HG03521 (cell line): Measurements from ENCODE around the gene IL10RB.

Experiments used
- ATAC-seq: cut with Tn5 transposase; IDR thresholded peaks from one replicate; pipeline ENCODE4 v1.9.1; 2021; ENCODE audit warnings: mild to moderate bottlenecking, moderate library complexity; ENCODE audit not compliant: unreplicated experiment

Gene IL10RB

DNA sequence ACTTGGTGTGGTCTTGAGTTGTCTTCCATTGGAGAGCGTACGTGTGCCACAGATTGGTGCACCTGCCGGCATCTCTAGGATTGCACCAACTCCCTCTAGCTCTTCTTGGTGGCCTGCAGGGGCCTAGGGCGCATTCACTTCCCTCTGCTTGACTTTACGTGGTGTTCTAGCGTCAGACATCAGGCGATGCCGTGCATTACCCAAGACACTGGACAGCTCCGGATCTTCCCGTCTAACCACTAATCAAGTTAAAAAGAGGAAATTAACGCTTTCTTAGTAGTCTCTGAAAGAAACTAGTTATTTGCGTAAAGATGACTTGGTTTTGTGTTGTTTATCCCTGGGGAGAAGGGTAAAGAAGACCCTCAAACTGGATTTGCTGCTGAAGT lies 510 bp upstream of the IL10RB start:
- ATAC-seq = peak; percentile 33

DNA sequence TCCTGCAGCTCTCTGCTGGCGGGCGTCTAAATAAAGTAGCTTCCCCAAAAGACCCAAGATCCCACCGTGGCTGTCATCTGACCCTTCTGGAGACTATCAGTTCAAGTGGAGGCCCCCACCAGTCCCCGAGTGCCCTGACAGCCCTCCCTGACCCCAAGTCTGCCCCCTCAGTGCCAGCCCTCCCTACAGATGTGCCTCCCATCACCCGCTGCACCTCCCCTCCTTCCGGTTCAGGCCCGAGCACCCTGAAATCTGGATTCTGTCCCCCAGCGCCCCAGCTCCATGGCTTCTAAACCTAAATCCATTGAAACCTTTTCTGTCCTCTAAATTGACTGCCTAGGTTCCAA lies 595 bp downstream of the IL10RB start:
- no peak for ATAC-seq

DNA sequence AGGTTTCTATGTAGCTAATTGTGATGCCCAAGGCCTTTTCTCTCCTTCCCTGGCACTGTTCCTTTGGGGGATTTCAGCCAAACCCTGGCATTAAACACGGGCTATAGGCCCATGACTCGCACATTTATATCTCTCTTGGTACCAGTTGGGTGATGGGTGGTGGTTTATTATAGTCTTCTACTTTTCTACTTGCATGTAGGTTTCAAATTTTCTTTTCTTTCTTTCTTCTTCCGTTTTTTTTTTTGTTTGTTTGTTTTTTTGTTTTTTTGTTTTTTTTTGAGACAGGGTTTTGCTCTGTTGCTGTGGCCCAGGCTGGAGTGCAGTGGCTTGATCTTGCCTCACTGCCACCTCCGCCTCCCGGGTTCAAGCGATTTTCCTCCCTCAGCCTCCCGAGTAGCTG lies 1.1 kb downstream of the IL10RB start:
- no peak for ATAC-seq

DNA sequence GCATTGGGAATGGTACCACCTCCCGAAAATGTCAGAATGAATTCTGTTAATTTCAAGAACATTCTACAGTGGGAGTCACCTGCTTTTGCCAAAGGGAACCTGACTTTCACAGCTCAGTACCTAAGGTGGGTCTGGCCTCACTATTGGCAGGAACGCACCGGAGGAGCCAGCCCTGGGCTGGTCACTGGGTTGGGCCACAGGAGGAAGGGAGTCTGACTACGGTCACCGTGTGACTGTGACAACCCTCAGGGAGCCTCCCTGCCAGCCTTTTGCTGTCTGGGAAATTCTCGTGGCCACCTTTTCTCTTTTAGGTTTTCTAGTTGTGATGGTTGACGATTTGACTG lies 2.2 kb downstream of the IL10RB start:
- no peak for ATAC-seq

DNA sequence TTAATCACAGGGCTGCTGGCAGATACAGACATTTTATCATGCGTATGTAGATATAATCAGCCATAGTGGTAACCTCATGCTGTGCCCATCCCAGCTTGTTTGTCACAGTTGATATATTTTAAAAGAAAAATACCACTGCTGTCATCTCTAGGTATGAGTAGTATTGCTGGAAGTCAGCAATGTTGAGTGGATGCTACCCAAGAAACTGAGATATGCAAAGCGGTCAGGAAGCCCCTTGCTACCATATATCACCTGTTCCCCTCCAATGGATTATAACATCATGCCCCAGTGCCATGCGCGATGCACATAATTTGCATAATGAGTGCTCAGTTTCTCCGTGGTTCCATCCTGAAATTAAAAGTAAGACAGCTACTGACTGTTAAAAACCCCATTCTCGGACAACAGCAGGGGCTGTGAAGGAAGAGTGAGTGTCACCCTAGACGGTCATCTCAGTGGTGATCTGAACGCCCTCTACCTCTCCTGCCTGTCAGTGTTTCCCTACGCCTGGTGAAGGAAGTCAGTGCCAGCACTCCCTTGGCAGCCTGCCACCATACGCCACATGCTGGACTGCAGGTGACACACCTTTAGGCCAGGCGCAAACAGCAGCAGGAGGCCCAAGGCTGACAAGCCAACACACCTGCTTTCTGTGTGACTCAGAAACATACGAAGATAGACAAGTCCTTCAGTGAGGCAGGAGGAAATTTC lies 2.7 kb downstream of the IL10RB start:
- peak; percentile 42 for ATAC-seq

DNA sequence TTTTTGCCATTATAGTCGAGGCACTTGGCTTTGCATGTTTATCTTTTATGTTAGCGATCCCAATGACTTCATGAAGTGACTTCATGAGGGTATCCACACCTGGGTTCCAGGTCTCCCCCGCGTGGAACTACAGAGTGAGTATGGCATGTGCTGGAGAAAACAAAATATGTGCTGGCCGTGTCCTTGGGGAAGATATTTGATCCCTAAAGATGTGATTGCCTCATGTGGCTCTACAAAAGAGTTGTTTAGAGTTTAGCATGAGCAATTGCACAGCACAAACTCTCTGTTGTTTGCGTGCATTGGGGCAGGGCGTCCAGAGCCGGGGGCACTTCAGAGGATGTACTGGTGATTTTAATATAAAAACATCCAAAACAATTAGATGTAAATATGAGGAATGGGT lies 4.8 kb downstream of the IL10RB start:
- ATAC-seq = no peak

DNA sequence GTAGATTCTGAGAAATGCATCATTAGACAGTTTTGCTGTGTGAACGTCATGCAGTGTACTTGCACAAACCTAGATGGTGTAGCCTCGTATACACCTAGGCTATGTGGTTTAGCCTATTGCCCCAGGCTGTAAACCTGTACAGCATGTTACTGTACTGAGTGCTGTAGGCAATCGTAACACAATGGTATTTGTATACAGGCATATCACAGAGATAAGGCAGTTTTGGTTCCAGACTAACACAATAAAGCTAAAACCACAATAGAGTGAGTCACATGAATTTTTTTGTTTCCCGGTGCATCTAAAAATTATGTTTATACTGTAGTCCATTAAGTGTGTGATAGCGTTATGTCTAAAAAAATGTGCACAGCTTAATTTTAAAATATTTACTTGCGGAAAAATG lies 6.9 kb downstream of the IL10RB start:
- no peak for ATAC-seq

DNA sequence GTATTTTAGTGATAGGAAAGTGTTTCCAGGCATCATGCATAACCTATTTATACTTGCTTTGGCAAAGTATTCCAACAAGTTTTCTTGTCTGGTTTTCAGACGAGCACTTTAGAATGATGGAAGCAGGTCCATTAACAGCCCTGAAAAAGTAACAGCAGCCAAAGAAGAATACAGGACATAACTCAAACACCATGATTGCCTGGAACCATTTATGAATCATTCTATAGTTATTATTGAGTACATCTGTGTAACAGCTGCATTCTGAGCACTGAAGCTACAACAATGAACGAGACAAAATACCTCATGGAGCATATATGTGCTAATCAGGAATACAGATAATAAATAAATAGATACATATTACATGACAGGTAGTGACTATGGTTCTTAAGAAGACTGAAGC lies 12.6 kb downstream of the IL10RB start:
- no peak for ATAC-seq

DNA sequence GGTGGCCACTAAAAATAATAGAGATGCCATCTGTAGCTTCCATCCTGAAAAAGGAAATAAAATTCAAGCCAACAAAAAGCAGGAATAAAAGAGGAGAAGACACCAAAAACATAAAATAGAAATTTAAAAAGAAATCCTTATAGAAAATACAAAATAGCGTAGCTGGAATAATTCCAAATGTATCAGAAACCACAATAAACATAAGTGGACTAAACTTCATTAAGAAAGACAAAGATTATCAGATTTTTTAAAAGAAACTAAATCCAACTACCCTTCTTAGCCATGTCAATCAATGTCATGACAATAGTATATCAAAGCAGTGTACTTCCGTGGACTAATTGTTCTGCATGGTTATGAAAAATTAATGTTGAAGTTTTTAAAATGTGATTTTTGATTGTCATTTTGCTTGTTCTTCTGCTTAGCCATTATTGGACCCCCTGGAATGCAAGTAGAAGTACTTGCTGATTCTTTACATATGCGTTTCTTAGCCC lies 13.2 kb downstream of the IL10RB start:
- no peak for ATAC-seq

DNA sequence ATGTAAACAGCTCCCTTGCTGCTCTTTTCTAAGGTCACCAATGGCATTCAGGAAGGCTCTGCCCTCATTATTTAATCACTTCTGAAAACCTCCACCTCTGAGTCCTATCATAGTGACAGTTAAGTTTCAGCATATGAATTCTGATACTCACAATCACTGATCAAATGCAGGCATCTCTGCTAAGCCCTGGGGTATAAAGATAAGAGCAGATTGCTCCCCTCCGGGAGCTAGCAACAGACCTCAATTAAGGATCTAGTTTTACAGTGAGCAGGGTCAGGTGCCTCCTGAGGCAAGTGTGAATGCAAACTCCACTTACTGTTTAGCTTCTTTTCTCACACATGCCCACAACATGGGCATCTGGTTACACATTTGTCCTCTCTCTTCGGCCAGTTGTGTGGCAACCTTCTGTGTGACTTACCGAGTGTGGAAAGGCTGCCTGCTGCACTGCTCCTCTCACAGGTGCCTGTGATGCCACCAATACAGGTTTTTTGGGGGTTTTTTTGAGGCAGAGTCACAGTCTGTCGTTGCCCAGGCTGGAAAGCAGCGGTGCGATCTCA lies 15.0 kb downstream of the IL10RB start:
- no peak for ATAC-seq

DNA sequence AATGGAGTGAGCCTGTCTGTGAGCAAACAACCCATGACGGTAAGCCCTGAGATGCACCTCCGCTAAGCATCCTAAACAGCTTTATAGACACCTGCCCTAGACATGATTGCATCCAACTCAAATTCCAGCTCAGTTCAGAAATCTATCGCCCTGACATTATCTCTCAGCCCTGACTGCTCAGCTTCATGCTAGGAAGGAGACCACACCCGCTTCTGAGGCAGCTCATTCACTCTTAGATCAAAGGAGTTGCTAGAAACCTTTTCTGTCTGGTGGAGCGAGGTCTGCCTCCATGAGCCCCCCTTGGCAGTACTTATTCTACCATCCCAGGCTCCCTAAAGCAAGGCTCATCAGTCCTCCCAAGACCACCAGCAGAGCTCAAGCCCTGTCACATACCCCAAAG lies 17.0 kb downstream of the IL10RB start:
- ATAC-seq = no peak

DNA sequence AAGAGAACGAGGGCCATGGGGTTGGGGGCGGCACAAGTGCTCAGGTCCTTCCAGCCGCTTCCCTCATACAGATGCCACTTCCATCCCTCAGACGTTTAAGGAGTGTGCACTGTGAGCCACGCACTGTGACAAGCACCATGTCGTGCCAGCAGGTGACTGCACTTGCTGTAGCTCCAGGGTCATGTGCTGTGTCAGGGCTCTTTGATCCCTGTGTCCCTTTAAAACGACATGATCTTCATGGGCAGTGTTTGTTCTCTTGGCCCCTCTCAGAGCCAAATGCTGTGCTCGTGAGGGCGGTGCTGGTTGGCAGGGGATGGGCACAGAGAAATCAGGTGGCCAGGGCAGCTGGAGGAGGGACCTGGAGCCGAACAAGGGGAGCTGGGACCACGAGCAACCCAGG lies 19.9 kb downstream of the IL10RB start:
- no peak for ATAC-seq

DNA sequence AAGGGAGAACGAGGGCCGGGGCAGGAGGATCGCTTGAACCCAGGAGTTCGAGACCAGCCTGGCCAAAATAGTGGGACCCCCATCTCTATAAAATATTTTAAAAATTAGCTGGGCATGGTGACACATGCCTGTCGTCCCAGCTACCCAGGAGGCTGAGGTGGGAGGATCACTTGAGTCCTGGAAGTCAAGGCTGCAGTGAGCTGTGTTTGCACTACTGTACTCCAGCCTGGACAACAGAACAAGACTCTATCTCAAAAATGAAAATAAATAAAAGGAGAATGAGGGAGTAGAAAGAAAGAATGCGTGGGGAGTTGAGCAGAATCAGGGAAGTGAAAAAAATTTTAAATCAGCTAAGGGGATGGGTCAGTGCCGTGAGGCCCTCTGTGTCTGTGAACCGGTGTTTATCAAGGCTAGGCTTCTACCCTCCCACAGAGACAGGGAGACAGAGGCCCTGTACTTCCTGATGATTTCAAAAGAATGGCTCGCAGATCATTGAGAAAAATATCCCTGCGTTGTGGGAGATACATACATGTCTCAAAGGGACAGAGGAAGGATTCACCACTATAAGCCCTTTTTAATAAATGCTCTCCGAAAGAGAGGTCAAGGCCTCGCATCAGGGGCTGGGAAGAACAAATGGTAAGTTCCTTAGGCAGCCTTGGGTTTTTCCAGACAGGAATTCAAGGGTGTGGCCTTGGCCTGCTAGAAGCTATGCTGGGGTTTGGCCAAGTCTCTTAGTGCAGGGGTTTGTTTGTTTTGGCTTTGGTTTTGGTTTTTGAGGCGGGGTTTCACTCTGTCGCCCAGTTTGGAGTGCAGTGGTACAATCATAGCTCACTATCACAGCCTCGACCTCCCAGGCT lies 20.7 kb downstream of the IL10RB start:
- ATAC-seq = no peak

DNA sequence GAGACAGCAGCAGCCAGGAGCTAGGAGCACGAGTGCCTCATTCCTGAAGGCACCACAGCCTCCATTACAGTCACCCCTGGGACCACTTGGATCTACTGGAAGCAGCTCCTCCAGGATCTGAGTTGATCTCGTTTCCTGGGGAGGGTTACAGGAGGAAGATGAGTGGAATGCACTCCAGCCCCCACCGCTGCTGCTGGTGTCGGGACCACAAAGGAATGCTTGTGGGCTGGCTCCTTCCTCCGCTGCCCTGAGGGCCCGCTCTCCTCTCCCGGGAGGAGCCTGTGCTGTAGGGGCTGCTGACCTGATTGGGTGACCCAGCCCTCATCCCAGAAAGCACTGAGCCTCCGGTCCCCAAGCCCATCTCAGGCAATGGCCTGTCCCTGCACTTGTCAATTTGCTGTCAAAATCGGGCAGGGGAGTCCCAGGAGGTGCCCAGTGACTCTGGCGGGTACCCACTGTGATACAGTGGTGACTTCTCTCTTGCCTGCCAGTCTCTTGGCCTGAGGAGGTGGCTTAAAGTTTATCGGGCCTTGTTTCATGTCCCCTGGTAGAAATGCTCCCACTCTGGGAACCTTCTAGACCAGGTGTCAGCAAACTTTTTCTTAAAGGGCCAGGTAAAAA lies 23.1 kb downstream of the IL10RB start:
- no peak for ATAC-seq

DNA sequence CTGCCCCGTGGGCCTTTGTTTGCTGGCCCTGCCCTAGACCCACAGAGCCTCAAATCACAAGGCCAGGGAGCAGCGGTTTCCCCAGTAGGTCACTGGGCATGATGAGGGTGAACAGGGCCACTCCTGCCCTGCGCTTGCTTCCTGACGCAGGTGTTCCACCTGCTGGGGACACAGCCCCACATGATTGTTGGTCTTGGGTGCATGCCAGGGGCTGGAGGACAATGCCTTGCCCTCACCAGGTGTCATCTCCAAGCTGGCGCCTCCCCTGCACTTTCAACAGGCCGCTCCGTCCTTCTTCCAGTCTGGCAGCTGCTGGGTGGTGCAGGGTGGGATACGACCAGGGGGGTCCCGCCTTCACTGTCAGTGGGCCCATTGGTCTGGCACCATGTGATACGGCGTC lies 24.3 kb downstream of the IL10RB start:
- no peak for ATAC-seq

DNA sequence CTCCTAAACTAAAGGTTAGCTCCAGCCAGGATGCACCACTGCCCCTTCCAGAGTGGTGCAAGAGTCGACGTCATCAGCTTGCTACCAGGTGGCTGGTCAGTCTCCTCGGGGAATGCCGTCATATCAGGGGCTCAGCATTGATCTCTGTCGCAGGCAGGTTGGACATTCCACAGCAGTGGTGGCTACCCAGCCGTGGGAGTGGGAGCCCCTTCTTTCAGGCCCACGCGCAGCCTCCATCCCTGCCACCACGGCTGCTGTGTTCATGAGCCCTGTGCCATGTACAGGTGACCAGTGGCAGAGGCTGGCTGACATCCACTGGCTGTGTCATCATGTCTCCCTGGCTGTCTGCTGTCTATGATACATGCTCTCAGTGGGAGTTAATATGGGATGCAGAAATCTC lies 25.5 kb downstream of the IL10RB start:
- no peak for ATAC-seq

DNA sequence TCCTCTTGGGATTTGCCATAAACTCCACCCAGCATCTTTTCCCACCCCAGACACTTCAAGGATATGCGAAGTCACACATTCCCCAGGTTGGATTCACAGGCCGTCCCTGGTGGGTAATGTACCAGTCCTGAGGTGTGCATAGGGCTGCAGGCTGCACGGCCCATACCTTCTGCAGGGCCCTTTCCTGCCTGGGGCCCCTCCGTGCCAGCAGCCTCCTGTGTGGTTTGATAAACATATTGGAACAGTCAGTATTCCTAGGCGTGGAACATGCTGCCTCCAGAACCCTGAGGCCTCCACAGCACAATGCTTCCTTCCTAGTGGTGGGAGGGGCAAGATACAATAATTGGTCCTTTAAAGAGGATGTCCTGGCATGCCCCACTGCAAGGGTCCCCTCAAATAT lies 26.6 kb downstream of the IL10RB start:
- no peak for ATAC-seq

DNA sequence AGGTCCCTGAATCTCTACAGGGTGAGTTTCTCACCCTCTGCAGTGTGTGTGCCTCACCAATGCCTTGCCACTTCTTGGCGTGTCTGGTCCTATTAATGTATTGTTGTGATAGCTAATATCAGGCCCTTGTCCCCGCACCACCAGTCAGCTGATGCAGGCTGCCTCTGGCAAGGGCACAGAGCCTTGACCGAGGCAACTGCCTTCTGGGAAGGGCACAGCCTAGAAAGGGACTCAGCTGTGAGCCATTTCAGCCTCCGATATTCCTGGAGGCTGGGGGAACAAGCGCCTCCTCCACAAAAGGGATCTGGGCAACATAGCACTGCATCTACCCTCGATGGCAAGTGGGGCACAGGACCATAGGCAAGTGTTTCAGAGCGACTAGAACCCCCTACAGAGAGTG lies 27.0 kb downstream of the IL10RB start:
- no peak for ATAC-seq

DNA sequence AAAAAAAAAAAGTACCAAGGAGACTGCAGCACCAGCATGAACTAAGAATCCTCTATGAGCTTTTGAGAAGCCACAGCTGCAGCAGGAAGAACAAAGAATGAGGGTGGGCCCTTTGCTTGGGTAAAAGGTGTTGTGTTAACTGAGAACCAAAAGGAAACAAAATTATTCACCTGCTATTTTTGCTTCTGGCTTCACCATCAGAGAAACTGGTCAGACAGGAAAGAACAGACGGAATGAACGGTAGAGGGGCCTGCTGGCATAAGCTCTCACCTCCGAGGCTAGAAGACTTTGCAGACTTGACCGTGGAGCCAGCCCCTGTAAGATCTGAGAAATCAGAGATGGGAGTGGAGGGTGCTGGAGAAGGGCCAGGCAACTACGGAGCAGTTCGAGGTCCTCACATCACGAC lies 27.6 kb downstream of the IL10RB start:
- ATAC-seq = no peak

DNA sequence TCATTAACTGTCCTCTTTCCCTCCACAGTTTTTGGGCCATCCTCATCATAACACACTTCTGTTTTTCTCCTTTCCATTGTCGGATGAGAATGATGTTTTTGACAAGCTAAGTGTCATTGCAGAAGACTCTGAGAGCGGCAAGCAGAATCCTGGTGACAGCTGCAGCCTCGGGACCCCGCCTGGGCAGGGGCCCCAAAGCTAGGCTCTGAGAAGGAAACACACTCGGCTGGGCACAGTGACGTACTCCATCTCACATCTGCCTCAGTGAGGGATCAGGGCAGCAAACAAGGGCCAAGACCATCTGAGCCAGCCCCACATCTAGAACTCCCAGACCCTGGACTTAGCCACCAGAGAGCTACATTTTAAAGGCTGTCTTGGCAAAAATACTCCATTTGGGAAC lies 30.0 kb downstream of the IL10RB start:
- no peak for ATAC-seq

DNA sequence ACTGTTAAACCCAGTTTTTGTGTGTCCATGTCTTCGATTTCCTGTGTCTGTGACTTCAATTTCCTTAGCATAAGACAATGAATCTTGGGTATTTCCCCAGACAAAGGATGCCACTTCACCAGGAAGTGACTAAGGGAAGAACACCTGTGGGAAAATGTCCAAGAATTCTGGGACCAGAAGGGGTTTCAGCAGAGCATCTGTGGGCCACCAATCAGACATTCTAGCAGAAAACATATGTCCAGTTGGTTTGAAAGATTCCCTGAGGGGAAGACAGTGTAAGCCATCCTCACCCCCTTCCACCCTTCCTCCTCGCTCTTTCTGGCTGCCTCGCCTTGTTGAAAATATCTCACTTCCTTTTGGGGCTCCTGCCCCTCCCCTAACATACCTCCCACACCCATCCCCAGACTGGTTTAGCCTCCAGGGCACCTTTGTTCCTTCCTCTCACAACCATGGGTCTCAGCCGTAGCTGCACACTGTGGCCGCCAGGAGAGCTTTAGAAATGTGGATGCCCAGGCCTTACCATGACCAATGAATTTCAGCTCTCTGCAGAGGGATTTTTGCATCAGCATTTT lies 33.1 kb downstream of the IL10RB start:
- peak; percentile 54 for ATAC-seq
